DMS153 treated with DMSO at 0.1 percent for 48 hours (cell line): Measurements from ENCODE around the gene VAV3.
"Not testable (repeated sequence)": the region's sequence is repeated elsewhere in the genome, so short reads cannot be mapped to it uniquely, and the experiment has no call there.

Source experiments
- DNase-seq: peaks from one replicate; lab custom pipeline; 2025; ENCODE audit not compliant: unreplicated experiment; lab: John Stamatoyannopoulos, UW

The VAV3 gene

GRCh38 chr1:107965110-107965991 is at the start of gene VAV3:
Gene VAV3 (minus strand): TSS chr1:107965180. CDS start chr1:107964869, 311 bp downstream.
- peak; percentile 42 for DNase-seq

GRCh38 chr1:108012553-108012952 is 47.6 kb upstream of the VAV3 start:
- no peak for DNase-seq

GRCh38 chr1:108011295-108011694 is 46.3 kb upstream of the VAV3 start:
- no peak for DNase-seq

- DNase-seq = no peak
These were observed 45.6 kb upstream of the VAV3 start for GRCh38 chr1:108010581-108010980.

- no peak for DNase-seq
These were observed 44.7 kb upstream of the VAV3 start for GRCh38 chr1:108009603-108010195.

GRCh38 chr1:108007531-108007930 is 42.6 kb upstream of the VAV3 start:
- no peak for DNase-seq

GRCh38 chr1:108007070-108007469 is 42.1 kb upstream of the VAV3 start:
- DNase-seq = no peak

- DNase-seq = not testable (repeated sequence)
These were observed 39.9 kb upstream of the VAV3 start for GRCh38 chr1:108004919-108005318.

GRCh38 chr1:108000620-108001111 is 35.7 kb upstream of the VAV3 start:
- DNase-seq = peak; percentile 9

- DNase-seq = no peak
These were observed 35.2 kb upstream of the VAV3 start for GRCh38 chr1:108000184-108000583.

- DNase-seq = no peak
These were observed 32.9 kb upstream of the VAV3 start for GRCh38 chr1:107997866-107998265.

- no peak for DNase-seq
These were observed 28.9 kb upstream of the VAV3 start for GRCh38 chr1:107993920-107994319.

- no peak for DNase-seq
These were observed 27.4 kb upstream of the VAV3 start for GRCh38 chr1:107992347-107992746.

GRCh38 chr1:107991371-107992066 is 26.5 kb upstream of the VAV3 start:
- DNase-seq = no peak

GRCh38 chr1:107990606-107991005 is 25.6 kb upstream of the VAV3 start:
- DNase-seq = no peak

- no peak for DNase-seq
These were observed 16.3 kb upstream of the VAV3 start for GRCh38 chr1:107981277-107981676.

- no peak for DNase-seq
These were observed 14.9 kb upstream of the VAV3 start for GRCh38 chr1:107979926-107980325.

GRCh38 chr1:107979088-107979487 is 14.1 kb upstream of the VAV3 start:
- no peak for DNase-seq

- DNase-seq = no peak
These were observed 11.9 kb upstream of the VAV3 start for GRCh38 chr1:107976836-107977235.

GRCh38 chr1:107976431-107976830 is 11.5 kb upstream of the VAV3 start:
- no peak for DNase-seq

- DNase-seq = no peak
These were observed 10.9 kb upstream of the VAV3 start for GRCh38 chr1:107975851-107976250.

GRCh38 chr1:107974090-107974489 is 9.1 kb upstream of the VAV3 start:
- no peak for DNase-seq
